HG02938 (cell line): ENCODE results near the gene HOXD10.

Experiments
- ATAC-seq: cut with Tn5 transposase; IDR thresholded peaks from one replicate; pipeline ENCODE4 v1.9.1; 2021; ENCODE audit warnings: mild to moderate bottlenecking, moderate library complexity; ENCODE audit not compliant: unreplicated experiment

Gene HOXD10

DNA sequence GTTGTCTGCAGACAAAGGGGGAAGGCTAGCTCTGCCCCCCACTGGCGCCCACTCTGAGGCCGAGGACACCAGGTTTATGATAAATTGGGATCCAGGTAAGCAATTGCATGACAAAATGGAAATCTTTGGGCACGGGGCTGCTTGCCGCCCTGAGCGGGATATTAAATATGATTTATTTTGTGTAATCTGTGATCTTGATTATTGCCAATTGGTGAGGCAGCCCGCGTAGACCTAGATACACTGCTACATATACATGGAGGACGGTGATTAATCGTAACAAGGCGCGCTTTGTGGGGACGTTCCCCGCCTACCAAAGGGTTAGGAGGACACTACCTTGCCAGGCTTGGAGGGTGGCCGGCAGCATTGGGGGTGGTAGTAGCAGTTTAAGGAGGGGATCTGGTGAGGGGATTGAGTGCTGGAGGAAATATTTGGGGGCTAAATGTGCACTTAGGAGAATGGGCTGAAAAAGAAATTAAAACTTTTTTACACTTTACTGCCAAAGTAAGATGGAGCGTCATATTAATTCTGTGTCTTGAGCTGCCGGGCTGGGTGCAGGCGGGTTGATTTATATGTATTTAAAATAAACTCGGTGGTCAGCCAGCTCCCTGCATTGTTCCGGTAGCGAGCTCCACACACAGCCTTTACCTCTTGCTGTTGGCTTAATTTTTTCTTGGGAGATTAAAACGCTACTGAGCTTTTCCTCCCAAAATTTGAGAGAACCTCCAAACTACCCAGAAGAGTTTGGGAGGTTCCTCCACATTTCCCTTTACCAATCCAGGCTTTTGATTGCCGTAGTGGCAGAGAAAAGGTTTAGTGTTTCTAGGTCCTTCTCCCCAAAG is 44.6 kb downstream of the HOXD10 start:
- no peak for ATAC-seq

DNA sequence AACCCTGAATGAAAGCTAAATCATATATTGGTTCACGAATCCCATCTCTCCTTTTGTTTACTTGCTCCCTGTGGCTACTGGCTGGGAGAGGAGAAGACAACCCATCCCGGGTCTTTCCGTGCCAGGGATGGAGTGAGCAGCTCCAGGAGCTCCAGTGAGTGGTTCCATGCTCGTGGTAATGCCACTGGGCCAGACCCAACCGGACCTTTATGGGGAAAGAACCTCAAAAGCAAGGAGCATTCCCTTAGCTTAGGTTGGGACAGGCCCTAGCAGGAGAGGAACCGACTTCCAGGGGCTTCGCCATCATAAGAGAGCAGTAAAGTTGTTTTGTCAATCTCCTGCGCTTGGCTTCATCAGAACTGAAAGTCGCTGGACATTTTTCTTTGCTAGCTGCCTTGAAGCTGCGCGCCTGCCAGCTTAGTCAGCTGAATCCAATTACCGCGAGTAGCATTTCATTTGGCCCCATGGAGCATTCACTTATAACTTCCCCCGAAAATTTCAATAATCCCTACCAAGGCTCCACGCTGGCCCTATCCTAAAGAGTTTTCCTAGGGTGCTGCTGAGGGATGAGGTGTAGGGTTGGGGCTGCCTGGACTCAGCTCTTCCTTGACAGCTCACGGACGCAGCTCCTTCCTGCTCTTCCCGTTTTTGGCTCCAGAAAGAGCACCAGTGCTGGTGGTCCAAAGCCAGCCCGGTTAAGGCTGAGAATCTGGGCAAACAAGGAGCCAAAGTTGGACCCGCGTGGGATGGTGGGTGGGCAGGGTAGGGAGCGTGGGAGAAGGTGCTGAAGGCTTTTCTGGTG is 45.4 kb downstream of the HOXD10 start:
- ATAC-seq = no peak

DNA sequence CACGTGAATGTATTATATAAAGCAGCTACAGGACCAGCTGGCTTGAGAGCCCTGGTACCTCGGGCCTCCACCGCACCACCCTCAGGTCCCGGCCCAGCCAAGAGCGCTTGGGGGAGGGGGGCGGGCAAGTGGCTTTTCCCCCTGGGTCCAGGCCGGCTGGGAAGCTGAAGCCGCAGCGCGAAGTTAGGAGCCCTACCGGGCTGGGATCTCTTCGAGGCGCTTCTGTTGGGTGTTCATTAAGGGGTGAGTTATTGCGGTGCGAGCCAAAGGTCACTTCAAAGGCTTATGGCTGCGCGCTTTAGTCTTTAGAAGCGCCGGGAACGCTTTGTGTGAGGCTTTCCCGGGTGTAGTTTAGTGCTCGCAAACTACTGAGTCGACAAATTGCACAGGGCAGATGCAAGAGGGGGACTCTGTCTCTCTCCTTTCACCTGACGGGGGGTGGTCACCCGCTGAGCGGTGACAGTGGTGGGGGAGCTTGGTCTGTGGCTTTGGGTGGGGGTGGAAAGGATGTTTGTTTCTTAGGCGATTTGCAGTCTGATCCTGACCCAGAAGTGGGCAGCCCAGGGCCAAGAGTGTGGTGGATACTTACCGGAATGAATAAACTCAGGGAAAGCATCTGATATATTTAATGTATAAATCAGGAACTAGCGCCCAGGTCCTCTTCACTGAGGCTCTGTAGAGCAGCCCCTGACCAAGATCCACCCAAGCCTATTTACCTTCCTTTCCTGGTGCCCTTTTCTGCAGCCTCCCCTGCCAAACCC is 46.5 kb downstream of the HOXD10 start:
- ATAC-seq = no peak

DNA sequence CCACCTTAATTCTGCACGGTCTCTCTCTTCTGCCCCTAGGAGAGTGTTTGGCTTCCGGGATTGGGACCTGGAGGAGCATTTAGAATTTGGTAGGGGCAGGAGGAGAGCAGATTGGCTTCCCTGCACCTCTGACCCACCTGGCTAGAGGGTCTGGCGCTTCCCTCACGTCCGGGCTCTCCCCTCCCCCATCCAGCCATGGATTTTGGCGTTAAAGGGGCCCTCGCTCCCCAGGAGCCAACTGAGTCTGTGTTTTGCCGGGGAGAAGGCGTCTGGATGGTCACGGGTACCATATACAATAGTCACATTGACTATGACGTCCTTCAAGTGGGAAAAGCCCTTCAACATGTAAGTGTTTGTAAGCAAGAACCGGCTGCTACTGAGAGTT is 47.1 kb downstream of the HOXD10 start:
- no peak for ATAC-seq

DNA sequence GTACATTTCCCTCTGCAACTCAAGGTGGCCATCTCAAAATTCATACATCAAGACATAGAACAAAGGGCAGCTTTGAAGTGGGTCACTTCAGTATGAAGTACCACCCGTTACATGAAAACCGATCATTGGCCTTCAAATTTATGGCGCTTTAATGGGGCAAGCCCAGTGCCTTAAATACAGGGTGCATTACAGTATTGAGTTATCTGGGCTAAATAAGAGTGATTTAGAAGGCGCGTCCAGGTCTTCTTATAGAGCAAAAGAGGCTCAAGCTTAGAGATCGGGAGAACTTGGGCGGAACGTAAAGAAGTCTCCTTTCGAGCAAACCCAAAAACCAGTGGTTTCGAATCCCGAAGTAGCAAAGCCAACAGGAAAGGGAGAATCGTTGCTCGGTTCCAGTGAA is 47.6 kb downstream of the HOXD10 start:
- no peak for ATAC-seq

DNA sequence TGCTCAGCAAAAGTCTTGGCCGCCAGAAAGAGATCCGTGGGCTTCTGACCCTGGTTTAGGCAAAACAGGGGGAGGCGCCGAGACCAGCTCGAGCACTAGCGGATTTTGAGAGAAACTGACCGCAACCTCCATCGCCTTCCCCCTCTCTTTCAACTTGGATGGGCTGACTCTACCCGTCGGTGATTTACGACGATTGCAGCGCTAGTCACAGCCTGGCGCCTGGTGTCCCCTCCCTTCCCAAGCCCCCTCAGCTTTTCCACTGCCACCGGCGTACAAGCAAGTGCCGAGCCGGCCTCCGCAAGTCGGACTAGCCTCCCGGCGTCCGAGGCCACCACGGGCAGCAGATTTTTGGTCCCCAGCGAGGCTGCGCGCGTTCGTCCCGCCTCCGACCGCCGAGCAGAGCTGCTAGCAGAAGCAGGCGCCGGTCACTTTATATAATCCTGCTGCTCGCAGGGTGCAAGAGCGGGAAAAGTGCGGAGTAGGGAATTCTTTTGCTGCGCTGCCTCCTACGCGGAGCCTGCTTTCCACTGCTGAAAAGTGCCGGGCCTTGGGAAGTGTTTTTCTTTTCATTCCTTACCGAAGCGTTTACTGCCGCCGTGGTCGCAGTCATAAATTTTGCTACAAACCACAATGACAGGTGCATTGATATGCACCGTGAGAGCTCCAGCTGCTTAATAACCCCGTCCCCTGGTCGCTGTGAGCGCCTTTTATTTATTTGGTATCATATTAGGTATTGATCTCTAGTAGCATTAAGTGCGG is 48.2 kb downstream of the HOXD10 start:
- no peak for ATAC-seq

DNA sequence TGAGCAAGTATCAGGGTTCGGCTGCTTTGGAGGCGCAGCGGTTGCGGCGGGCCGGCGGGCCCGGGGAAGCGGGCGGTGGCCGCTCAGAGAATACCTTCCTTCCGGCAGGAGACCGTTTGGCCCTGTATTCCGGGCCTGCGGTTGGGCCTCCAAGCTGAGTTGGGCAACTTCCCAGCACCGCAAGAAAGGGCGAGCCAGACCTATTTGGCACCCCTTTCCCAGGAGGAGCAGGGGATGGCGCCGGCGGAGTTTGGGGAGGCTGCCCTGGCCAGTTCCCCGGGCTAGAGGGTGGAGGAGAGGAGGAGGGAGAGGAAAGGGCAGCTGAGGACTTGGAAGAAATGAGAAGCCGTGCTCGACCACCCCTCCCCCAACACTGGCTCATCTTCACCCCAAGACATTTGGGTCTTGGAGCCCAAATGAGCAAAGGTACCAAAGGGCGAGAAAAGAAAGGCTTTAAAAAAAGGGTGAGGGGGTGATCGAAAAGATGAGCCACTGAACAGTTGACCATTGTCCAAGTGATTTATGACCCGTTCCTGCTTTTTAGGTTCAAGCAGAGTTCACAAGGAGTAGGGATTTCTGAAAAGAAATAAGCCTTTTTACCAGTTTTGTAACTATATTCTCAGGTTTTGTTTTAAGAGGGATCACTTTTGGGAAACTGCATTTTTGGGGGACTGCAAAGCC is 48.9 kb downstream of the HOXD10 start:
- no peak for ATAC-seq

DNA sequence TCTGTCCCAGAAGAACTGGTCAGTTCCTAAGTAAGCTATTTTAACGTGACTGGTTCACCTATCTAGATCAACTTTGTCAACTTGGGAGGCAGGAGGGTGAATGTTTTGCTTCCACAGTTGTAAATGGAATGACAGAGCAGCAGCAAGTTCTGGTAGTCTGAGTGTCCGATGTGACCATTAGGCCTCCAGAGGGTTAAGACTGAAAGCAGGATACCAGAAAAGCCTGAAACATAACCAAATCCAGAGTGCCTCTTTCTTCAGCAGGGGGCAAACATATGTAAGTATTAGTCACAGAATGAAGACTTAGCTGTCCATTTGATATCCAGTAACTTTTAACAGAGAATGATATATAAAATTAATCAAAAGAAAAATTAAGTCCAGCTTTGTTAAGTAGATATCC is 49.7 kb downstream of the HOXD10 start:
- no peak for ATAC-seq

DNA sequence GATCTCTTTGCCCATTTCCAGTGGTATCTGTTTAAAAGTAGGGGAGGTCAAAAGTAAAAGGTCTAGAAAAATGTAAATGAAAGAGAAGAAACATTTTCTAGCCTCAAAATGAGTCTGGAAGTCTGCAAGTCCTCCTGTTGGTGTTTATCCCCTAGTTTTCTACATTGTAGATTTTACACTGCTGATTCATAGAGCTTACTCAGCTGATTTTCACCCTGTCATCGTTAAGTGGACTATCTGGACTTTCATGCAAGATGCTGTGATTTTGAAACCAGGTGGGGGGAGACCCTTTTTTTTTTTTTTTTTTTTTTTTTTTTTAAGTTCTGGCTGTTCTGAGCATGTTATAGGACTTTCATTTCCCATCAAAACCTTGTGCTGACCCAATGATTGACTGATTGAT is 50.8 kb downstream of the HOXD10 start:
- no peak for ATAC-seq

DNA sequence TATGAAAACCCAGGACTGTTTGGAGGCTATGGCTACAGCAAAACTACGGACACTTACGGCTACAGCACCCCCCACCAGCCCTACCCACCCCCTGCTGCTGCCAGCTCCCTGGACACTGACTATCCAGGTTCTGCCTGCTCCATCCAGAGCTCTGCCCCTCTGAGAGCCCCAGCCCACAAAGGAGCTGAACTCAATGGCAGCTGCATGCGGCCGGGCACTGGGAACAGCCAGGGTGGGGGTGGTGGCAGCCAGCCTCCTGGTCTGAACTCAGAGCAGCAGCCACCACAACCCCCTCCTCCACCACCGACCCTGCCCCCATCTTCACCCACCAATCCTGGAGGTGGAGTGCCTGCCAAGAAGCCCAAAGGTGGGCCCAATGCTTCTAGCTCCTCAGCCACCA is 52.6 kb downstream of the HOXD10 start:
- no peak for ATAC-seq
